Parathyroid adenoma (tissue), 2 donors: Measurements from ENCODE around the gene LRP1-AS.

Experiments used
- H2AFZ ChIP-seq: fragments of 300-600 bp; sonication (generic); one replicate; pipeline ENCODE4 v1.7.0; 2017; ENCODE audit warnings: antibody characterized with exemption, mild to moderate bottlenecking
- H3K27ac ChIP-seq: fragments of 300-600 bp; sonication (generic); one replicate; pipeline ENCODE4 v1.7.0; 2017
- H3K27me3 ChIP-seq: fragments of 300-600 bp; sonication (generic); one replicate; pipeline ENCODE4 v1.7.0; 2017; ENCODE audit warnings: low read length; ENCODE audit not compliant: control insufficient read depth, insufficient read depth
- H3K36me3 ChIP-seq: fragments of 300-600 bp; sonication (generic); one replicate; pipeline ENCODE4 v1.7.0; 2017; ENCODE audit warnings: low read length; ENCODE audit not compliant: control insufficient read depth, insufficient read depth
- H3K4me1 ChIP-seq: fragments of 300-600 bp; sonication (generic); one replicate; pipeline ENCODE4 v1.7.0; 2017; ENCODE audit warnings: control low read depth
- H3K4me2 ChIP-seq: fragments of 300-600 bp; sonication (generic); one replicate; pipeline ENCODE4 v1.7.0; 2017; ENCODE audit warnings: low read length
- H3K4me3 ChIP-seq: fragments of 300-600 bp; sonication (generic); one replicate; pipeline ENCODE4 v1.7.0; 2017; ENCODE audit warnings: low read depth, low read length
- H3K79me2 ChIP-seq: fragments of 300-600 bp; sonication (generic); one replicate; pipeline ENCODE4 v1.7.0; 2017; ENCODE audit warnings: control low read depth
- H3K9ac ChIP-seq: fragments of 300-600 bp; sonication (generic); one replicate; pipeline ENCODE4 v1.7.0; 2017; ENCODE audit warnings: mild to moderate bottlenecking
- H3K9me3 ChIP-seq: fragments of 300-600 bp; sonication (generic); one replicate; pipeline ENCODE4 v1.7.0; 2017; ENCODE audit warnings: low read length; ENCODE audit not compliant: control insufficient read depth
- TF ChIP-seq, protein P1 (sequence below): fragments of 300-600 bp; sonication (generic); IDR thresholded peaks from one replicate; pipeline ENCODE4 v1.7.0; 2017; ENCODE audit warnings: antibody characterized with exemption, mild to moderate bottlenecking
- donor health status: primary hyperparathyroidism.

The LRP1-AS gene

DNA sequence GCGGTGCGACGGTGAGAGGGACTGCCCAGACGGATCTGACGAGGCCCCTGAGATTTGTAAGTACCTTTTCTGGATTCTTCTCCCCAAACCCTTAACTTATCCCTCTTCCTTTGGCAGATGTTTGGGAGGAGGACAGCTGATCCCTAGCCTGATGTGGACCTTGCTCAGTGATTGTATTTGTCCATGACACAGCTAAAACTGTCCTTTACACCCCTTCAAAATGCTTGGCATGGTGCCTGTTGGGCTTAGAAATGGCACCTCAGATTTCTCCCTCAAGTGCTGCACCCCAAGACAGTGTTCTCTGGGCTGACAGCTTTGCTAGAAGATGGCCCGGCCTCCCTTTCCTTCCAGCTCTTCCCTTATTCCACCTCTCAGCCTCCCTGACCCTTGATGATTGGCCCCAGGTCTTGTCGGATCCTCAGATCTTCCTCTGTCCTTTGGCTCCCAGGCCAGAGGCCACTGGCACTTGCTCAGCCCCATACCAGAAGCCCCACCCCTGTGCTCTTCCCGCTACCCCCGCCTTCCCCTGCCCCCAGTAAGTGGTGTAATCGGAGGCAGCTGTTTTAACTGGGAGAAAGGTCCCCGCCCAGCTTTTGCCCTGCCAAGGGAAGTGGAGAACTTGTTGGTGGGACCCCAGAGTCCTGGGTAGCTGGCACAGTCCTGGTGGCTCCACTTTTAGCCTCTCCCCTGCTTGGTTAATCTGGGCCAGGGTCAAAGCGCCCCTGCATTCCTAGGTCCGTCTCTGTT lies 8.7 kb downstream of the LRP1-AS start:
- no peaks in the 10 kb centered on the region for H3K4me1 ChIP-seq
- no peak overlapping the region for H3K4me2 ChIP-seq
- no peaks in the 10 kb centered on the region for H3K36me3 ChIP-seq
- H3K9me3 ChIP-seq, result no peaks in the 10 kb centered on the region
- H3K4me3 ChIP-seq, result no peak overlapping the region
- no peak overlapping the region for H2AFZ ChIP-seq
- no peak overlapping the region for H3K9ac ChIP-seq
- no peak overlapping the region for H3K27ac ChIP-seq
- no peaks in the 10 kb centered on the region for H3K79me2 ChIP-seq
- TF ChIP-seq, protein P1, sequence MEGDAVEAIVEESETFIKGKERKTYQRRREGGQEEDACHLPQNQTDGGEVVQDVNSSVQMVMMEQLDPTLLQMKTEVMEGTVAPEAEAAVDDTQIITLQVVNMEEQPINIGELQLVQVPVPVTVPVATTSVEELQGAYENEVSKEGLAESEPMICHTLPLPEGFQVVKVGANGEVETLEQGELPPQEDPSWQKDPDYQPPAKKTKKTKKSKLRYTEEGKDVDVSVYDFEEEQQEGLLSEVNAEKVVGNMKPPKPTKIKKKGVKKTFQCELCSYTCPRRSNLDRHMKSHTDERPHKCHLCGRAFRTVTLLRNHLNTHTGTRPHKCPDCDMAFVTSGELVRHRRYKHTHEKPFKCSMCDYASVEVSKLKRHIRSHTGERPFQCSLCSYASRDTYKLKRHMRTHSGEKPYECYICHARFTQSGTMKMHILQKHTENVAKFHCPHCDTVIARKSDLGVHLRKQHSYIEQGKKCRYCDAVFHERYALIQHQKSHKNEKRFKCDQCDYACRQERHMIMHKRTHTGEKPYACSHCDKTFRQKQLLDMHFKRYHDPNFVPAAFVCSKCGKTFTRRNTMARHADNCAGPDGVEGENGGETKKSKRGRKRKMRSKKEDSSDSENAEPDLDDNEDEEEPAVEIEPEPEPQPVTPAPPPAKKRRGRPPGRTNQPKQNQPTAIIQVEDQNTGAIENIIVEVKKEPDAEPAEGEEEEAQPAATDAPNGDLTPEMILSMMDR, result no peak
- no peaks in the 10 kb centered on the region for H3K27me3 ChIP-seq

DNA sequence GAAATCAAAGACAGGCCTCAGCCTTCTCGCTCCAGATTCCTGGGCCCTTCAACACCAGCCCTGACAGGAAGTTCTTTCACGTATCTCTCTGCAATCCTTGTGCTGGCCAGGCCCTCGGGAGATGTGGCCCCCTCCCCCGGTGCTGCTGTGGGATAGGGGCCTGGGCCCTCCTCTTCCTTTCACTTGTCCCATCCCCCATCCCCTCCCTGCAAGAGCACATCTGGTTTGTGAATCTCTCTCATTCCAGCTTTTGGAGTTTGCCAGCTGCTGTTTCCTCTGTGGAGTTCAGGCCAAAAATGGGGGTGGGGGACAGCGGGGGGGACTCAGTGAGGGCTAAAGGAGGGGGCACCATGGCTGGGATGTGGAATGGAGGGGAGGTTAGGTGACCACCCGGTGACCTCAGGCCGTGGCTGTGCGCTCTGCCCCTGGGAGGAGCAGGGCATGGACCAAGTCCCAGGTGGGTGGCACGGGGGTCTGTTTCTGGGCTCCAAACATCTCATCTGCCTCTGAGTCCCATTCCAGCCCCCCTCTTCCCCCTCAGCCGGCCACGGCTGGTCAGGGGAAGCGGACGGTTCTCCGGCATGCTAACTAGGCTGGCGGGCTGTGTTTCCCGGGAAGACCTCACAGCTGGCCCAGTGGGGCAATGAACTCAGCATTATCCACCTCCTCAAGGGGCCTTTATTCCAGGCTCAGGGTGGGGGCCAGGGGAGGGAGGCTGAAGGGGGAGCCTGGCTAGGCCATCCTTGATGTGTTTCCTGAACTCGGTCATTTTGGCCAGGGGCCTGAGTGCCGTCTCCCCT lies 11.7 kb downstream of the LRP1-AS start:
- Histone ChIP-seq H3K27me3 (no peaks in the 10 kb centered on the region), H3K36me3 (no peaks in the 10 kb centered on the region), H3K9me3 (no peaks in the 10 kb centered on the region), H3K9ac (no peak overlapping the region), H3K27ac (no peak overlapping the region), H2AFZ (no peak overlapping the region), H3K4me1 (no peaks in the 10 kb centered on the region), H3K4me3 (no peak overlapping the region), H3K79me2 (no peaks in the 10 kb centered on the region), H3K4me2 (no peak overlapping the region)
- TF ChIP-seq, protein P1, result no peak

DNA sequence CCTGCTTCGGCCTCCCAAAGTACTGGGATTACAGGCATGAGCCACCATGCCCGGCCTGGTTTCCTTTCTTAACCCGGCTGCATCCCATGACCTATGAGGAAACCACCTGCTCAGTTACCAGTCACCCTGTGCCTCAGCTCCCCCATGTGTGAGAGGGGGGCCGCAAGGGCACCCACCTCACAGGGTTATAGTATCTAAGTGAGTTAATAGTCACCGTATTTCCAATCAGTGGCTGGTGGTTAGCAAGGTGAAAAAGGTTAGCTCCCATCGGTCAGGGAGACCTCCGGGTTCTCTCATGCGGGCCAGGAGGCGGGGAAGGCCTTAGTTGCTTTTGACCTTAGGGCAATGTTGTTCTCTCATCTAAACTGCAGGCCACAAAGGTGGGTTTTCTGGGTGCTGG lies 12.5 kb downstream of the LRP1-AS start:
- H3K79me2 ChIP-seq, result no peaks in the 10 kb centered on the region
- H3K27ac ChIP-seq, result no peak overlapping the region
- H3K4me2 ChIP-seq, result no peak overlapping the region
- H3K27me3 ChIP-seq, result no peaks in the 10 kb centered on the region
- H3K36me3 ChIP-seq, result no peaks in the 10 kb centered on the region
- H3K9ac ChIP-seq, result no peak overlapping the region
- H3K4me3 ChIP-seq, result no peak overlapping the region
- H2AFZ ChIP-seq, result no peak overlapping the region
- no peaks in the 10 kb centered on the region for H3K4me1 ChIP-seq
- TF ChIP-seq, protein P1, result no peak
- no peaks in the 10 kb centered on the region for H3K9me3 ChIP-seq

DNA sequence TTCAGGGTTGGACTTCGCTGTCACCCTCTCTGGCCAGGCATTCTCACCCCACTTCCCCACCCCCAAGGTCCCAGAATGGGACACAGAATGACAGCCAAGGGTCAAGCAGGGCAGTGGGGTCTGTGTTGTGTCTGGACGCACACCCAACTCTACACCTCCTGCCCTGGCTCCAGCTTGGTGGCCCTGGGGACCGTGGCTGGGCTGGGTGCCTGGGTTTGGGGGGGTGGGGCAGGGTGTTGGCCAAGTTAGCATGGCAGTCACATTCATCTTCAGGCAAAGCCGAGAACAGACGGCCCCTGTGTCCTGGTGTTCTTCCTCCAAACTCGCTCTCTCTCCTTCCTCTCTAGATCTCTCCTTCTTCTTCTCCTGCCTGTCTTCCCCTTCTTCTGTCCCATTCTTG lies 13.5 kb downstream of the LRP1-AS start:
- Histone ChIP-seq H3K27ac (no peak overlapping the region), H3K79me2 (no peaks in the 10 kb centered on the region), H3K9me3 (no peaks in the 10 kb centered on the region), H3K27me3 (no peaks in the 10 kb centered on the region), H3K4me2 (no peak overlapping the region), H2AFZ (no peak overlapping the region), H3K4me1 (no peaks in the 10 kb centered on the region), H3K36me3 (no peaks in the 10 kb centered on the region), H3K4me3 (no peak overlapping the region), H3K9ac (no peak overlapping the region)
- TF ChIP-seq, protein P1, result no peak
